Testis (tissue), 3 donors: ENCODE measurements around the gene ANXA2R. TPM values are rescaled to one million over a fixed set of nuclear protein-coding genes. Genes with fewer than 3 reads are reported as not detected.

Source experiments
- DNase-seq: peaks from one replicate; pipeline ENCODE4 v3.0.0-alpha.2; 2019
- H3K27ac ChIP-seq, 2 donors: fragments of 200-600 bp; sonication (generic); one replicate each; pipeline ENCODE4 v1.5.1; 2019
- H3K27me3 ChIP-seq: fragments of 200-600 bp; sonication (generic); one replicate; pipeline ENCODE4 v1.5.1; 2019
- H3K36me3 ChIP-seq: fragments of 200-600 bp; sonication (generic); one replicate; pipeline ENCODE4 v1.5.1; 2017; ENCODE audit warnings: low read depth; ENCODE audit errors: missing control alignments
- H3K4me1 ChIP-seq: fragments of 200-600 bp; sonication (generic); one replicate; pipeline ENCODE4 v1.5.1; 2019
- H3K4me3 ChIP-seq, 2 donors: fragments of 200-600 bp; sonication (generic); one replicate each; pipeline ENCODE4 v1.5.1; 2017 to 2019
- H3K9me3 ChIP-seq: fragments of 200-600 bp; sonication (generic); one replicate; pipeline ENCODE4 v1.5.1; 2017
- POLR2A ChIP-seq: fragments of 450-650 bp; IDR thresholded peaks from one replicate; pipeline ENCODE4 v1.6.1; 2017; ENCODE audit warnings: antibody characterized with exemption, mild to moderate bottlenecking, moderate library complexity
- WGBS, 2 donors: methylation state at CpG; one replicate each; pipeline ENCODE4 v1.1.5; 2018; 5-methylcytosine and 5-hydroxymethylcytosine counted together
- intact Hi-C: fragments of 100-400 bp; cut with DNase I; formaldehyde crosslinking; loops from one replicate; pipeline ENCODE4 v1.15.1; 2023; ENCODE audit warnings: low total_unique reads
- polyA plus RNA-seq: library from polyadenylated mRNA; stranded (reverse); fragments of 350-450 nt; fragmentation: Illumina TruSeq; extraction: RNeasy Lipid Tissue Mini Kit (QIAGEN cat#74804); gene quantifications from one replicate; pipeline ENCODE4 v1.2.3, GENCODE V29; 2014; ENCODE audit warnings: low read depth, low replicate concordance; ENCODE audit not compliant: insufficient read depth
- total RNA-seq, 2 donors: library from RNA; depleted of rRNA; stranded (reverse); fragments of >200 nt; gene quantifications; one replicate each; pipeline ENCODE4 v1.2.3, GENCODE V29; 2016
- TF ChIP-seq, protein P1 (sequence below), 3 experiments: fragments of 450-650 bp in 2 of 3; fragments of 200-600 bp in 1 of 3; sonication (generic) in 1 of 3; IDR thresholded peaks; one replicate each; pipeline ENCODE4 v1.5.1; 2016 to 2019; ENCODE audit warnings: antibody characterized with exemption in 3 of 3, mild to moderate bottlenecking in 2 of 3, moderate library complexity in 1 of 3

ANXA2R gene
- total and polyA plus RNA-seq, 3 donors from 2014 or later, result 1.6 to 10.2 (median 5.1) TPM

DNA sequence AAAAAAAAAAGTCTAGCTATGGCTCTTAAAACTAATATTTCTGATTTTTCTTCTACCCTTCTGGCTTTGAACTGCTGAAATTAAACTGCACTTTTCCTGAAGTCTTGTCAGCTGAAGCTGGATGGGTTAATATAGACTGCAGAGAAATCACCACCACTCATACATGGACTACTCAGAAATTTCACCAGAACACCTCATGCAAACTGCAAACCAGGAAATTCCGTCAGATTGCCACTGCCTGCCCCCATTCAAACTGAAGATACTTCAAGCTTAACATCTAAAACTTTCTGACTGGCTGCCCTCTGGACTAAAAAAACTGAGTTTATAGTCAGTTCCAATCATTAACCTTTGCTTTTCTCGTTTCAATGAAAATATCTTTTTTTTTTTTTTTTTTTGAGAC lies 11.6 kb upstream of the ANXA2R start:
- no peaks in the 10 kb centered on the region for H3K27me3 ChIP-seq
- intact Hi-C loops, result no loop called here
- H3K4me3 ChIP-seq, result no peak overlapping the region
- 95 to 97% methylated on average over 2 of the region's 2 CpGs for WGBS, 2 donors
- DNase-seq, result no peak
- TF ChIP-seq, protein P1, sequence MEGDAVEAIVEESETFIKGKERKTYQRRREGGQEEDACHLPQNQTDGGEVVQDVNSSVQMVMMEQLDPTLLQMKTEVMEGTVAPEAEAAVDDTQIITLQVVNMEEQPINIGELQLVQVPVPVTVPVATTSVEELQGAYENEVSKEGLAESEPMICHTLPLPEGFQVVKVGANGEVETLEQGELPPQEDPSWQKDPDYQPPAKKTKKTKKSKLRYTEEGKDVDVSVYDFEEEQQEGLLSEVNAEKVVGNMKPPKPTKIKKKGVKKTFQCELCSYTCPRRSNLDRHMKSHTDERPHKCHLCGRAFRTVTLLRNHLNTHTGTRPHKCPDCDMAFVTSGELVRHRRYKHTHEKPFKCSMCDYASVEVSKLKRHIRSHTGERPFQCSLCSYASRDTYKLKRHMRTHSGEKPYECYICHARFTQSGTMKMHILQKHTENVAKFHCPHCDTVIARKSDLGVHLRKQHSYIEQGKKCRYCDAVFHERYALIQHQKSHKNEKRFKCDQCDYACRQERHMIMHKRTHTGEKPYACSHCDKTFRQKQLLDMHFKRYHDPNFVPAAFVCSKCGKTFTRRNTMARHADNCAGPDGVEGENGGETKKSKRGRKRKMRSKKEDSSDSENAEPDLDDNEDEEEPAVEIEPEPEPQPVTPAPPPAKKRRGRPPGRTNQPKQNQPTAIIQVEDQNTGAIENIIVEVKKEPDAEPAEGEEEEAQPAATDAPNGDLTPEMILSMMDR (IDR thresholded peaks at IDR 0.05), result no peak
- TF ChIP-seq POLR2A, result no peak
- H3K36me3 ChIP-seq, result no peaks in the 10 kb centered on the region
- H3K27ac ChIP-seq, result no peak overlapping the region
- no peaks in the 10 kb centered on the region for H3K9me3 ChIP-seq
- no peaks in the 10 kb centered on the region for H3K4me1 ChIP-seq

GRCh38 chr5:43050384-43050783 lies 10.3 kb upstream of the ANXA2R start:
- TF ChIP-seq, protein P1 (IDR thresholded peaks at IDR 0.05), result no peak
- TF ChIP-seq POLR2A, result no peak
- 64 to 73% methylated on average over 4 of the region's 4 CpGs for WGBS, 2 donors
- Histone ChIP-seq H3K27me3 (no peaks in the 10 kb centered on the region), H3K4me3 (no peak overlapping the region), H3K9me3 (no peaks in the 10 kb centered on the region), H3K27ac (no peak overlapping the region), H3K4me1 (no peaks in the 10 kb centered on the region), H3K36me3 (no peaks in the 10 kb centered on the region)
- intact Hi-C loops, result no loop called here
- DNase-seq, result no peak

GRCh38 chr5:43049236-43049635 lies 9.1 kb upstream of the ANXA2R start:
- Histone ChIP-seq H3K27ac (no peak overlapping the region), H3K36me3 (no peaks in the 10 kb centered on the region), H3K4me3 (no peak overlapping the region), H3K27me3 (no peaks in the 10 kb centered on the region), H3K9me3 (no peaks in the 10 kb centered on the region), H3K4me1 (no peaks in the 10 kb centered on the region)
- 55 to 67% methylated on average over 5 of the region's 5 CpGs for WGBS, 2 donors
- no peak for DNase-seq
- intact Hi-C loops, result no loop called here
- TF ChIP-seq POLR2A, result no peak
- TF ChIP-seq, protein P1 (IDR thresholded peaks at IDR 0.05), result no peak

- no peak overlapping the region for H3K27ac ChIP-seq
- intact Hi-C loops, result no loop called here
- no peak overlapping the region for H3K4me3 ChIP-seq
- H3K9me3 ChIP-seq, result no peaks in the 10 kb centered on the region
- no peak for TF ChIP-seq POLR2A
- TF ChIP-seq, protein P1 (IDR thresholded peaks at IDR 0.05), result no peak
- WGBS, 2 donors, result 74 to 80% methylated on average over 1 of the region's 1 CpG
- H3K27me3 ChIP-seq, result no peaks in the 10 kb centered on the region
- DNase-seq, result no peak
- H3K36me3 ChIP-seq, result no peaks in the 10 kb centered on the region
- no peaks in the 10 kb centered on the region for H3K4me1 ChIP-seq
Measured at GRCh38 chr5:43046474-43046873, 6.4 kb upstream of the ANXA2R start.

- intact Hi-C loops, result no loop called here
- H3K27me3 ChIP-seq, result no peaks in the 10 kb centered on the region
- no peaks in the 10 kb centered on the region for H3K4me1 ChIP-seq
- no peak overlapping the region for H3K27ac ChIP-seq
- no peak overlapping the region for H3K4me3 ChIP-seq
- H3K36me3 ChIP-seq, result no peaks in the 10 kb centered on the region
- H3K9me3 ChIP-seq, result no peaks in the 10 kb centered on the region
- no peak for DNase-seq
- 60 to 61% methylated on average over 4 of the region's 4 CpGs for WGBS, 2 donors
- TF ChIP-seq, protein P1 (IDR thresholded peaks at IDR 0.05), result no peak
- no peak for TF ChIP-seq POLR2A
Measured at GRCh38 chr5:43045236-43045635, 5.1 kb upstream of the ANXA2R start.
